ENCODE measurements around the gene S100A5. TPM values are rescaled to one million over a fixed set of nuclear protein-coding genes. Genes with fewer than 3 reads are reported as not detected.
A peak's percentile ranks its signal among the peaks of the same experiment; 100 is the strongest.

The S100A5 gene
- total RNA-seq, 1 donor from 2014 or later = 2.9 TPM

DNA sequence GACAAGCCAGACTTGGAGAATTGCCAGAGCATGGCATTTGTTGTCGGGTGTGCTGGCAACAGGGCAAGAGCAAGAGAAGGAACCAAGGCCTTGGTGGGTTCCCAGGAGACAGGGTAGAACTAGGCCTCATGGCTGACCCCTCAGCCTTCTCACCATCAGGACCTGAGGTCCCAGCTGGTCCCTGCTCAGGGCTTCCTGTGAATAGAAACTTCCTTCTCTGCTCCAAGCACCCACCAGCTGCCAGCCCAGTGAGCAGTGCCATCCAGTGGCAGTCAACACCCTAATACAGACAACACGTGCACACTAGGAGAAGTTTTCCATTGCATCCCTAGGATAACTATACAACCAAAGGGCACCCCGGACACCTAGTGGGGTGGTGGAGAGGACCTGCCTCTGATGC is 27.7 kb downstream of the S100A5 start:
- DNase-seq (ENCODE audit: low read depth) = peak; percentile 47

DNA sequence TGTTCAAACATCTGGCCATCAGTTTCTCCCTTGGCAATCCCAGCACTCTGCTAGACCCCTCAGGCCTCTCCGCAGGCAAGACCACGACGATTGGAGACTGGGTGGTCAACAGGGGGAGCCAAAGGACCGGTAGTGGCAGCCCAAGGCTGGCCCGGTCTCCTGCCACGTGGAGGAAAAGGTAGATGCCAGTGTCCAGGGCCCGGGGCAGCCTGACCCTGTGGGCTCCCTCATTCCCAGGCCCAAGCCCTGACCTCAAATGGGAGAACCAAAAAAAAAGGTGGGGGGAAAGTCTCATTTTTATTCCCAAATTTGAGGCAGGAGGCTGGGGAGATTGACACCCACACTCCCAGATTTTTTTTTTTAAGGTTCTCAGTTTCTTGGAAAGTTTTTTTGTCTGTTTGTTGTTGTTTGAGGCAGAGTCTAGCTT is 29.7 kb downstream of the S100A5 start:
- peak; percentile 82 for DNase-seq (ENCODE audit: low read depth)

DNA sequence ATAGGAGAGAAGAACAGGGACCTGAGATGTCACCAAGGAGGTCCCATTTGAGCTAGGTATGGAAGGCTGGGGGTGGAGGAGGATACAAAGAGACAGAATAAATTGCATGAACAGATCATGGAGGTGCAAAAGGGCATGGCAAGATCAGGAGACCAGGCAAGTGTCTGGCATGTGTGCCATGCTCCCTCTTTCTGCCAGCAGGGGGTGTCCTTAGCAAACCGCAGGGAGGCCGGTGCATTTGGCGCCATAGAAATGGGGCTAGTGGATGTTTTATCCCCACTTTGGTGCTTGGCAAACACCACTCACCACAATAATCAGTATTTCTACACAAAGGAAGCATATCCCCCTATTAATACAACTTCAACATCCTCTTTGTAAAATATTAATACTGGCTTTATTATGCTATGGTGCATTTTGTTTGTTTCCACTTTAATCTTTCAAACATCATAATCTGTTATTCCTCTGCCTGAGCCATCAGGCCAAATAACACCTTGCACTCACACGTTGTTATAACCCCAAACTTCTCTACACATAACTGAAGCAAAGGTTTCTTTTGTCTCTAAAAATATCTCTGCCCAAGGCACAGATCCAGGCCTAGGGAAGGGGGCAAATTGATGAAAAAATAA is 30.9 kb downstream of the S100A5 start:
- DNase-seq (ENCODE audit: low read depth) = peak; percentile 49

DNA sequence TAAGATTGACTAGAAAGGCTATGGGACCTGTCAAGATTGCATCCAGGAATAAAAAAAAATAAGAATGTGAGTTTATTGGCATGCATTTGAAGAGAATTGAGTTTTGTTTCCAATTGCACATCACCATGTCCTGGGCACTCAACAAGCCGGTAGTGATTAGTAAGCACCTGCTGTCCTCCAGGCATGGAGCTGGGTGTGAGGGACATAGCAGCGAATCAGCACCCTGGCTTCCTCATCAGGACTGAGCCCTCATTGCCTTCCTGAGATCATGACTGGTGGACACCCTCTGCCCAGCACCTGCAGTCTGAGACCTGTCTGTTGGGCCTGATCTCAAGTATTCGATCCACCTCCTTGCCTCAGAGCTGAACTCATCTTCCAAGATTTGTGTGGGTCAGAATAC is 31.7 kb downstream of the S100A5 start:
- DNase-seq (ENCODE audit: low read depth) = no peak

DNA sequence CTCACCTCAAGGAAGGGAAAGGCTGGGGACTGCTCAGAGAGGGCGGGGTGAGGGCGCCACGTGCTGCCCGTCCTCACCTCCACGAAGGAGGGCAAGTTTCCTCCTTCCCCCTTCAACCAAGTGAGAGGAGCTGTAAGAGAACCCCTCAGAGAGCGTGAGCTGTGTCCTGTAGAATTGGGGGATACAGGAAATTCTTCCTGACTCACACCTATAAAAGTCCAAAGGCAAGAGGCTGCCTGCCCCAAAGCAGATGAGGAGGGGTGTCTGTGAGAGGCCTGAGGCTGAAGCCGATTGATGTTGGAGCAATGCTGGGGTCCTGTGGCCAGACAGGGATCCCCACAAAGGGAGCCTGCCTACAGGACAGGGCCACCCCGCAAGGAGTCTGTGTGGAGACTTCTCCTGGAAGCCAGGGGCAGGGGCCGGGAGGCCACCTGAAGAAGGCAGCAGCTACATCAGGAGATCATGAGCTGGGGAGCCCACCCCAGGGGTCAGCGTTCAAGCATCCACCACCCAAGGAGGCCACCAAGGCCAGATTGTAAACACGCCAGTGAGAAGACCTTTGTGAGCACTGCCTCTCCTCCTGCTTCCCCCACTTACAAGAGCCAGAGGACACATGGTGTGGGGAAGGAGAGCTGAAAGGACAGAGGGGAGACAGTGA is 32.7 kb downstream of the S100A5 start:
- no peak for DNase-seq (ENCODE audit: low read depth)

DNA sequence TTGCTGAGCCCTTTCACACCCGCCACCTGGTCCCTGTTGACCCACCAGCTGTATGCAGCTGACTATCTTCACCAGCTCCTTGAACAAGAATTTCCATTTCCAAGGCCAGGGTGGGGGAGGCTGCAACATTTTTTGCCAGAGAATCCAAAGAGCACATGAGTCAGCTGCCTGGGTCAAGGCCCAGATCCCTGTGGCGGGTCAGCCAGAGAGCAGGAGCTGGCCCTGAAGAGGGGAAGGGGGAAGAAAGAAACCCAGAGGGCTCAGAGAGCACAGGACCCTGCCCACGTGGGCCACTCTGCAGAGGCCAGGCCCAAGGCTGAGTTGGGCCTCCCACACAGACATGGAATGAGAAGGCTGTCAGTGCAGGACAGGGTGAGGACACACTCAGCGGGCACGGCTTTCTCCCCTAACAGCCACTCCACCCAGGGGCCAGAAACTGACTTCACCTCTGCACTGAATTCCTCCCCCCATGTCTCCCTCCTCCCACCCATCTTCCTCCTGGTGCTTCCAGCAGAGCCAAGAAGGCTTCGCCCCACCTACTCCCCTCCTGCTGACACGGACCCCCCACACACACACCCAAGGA is 33.8 kb downstream of the S100A5 start:
- peak; percentile 91 for DNase-seq (ENCODE audit: low read depth)

DNA sequence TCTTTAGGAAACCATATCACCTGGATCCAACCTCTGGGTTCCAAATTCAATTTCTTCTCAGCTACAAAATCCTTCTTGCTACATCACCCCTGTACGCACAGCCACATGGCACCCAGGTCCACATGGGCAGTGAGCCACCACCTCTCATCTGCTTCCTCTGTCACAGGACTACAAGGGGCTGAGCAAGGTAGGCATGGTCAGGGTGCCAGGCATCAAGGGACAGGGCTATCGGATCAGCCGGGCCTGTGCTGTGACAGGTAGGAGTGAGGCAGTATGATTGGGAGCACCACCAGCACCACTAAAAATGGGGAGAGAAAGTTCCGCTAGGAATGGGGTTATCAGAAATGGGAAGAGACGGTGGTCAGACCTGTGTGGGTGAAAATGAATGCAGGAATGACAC is 34.3 kb downstream of the S100A5 start:
- DNase-seq (ENCODE audit: low read depth) = no peak

DNA sequence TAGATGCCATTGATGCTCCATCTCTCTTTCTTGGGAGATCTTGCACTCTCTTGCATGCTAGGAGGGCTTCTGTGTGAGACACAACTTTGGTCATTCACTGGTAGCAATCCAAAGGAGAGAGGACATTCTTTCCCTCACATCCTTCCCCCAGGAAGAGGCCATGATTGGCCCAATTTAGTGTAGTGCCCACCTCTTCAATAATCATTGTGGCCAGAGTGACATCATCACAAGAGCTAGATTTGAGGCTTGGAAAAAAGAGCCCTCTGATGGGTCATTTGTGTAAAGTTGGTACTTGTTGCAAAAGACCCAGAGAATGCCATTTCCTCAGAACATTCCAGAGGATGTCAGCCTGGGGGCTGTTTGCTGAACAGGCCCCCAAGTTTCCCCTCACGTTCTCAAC is 35.2 kb downstream of the S100A5 start:
- DNase-seq (ENCODE audit: low read depth) = no peak

DNA sequence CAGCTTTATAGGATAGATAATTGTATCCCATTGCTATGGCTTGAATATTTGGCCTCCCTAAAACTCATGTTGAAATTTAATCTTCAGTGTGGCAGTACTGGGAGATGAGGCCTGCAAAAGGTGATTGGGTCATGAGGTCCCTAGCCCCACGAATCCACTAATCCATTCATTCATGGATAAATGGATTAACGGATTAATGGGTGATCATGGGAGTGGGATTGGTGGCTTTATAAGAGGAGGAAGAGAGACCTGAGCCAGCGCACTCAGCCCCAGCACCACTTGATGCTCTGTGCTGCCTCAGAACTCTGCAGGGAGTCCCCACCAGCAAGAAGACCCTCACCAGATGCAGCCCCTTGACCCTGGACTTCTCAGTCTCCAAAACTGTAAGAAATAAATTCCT is 37.0 kb downstream of the S100A5 start:
- DNase-seq (ENCODE audit: low read depth) = no peak

DNA sequence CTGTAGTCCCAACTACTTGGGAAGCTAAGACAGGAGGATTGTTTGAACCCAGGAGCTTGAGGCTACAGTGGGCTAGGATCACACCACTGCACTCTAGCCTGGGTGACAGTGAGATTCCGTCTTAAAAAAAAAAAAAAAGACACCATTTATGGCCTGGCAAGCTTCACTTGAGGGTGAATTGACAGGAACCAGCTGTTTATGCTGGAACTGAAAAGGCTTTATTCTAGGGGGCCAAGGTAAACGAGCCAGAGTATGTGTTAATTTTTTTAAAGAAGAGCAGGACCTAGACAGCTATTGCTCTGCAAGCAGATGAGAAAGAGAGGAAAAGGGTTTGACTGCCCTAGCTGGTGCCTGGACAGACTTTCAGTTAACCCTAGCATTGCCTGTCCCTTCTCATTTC is 42.0 kb downstream of the S100A5 start:
- DNase-seq (ENCODE audit: low read depth) = no peak

DNA sequence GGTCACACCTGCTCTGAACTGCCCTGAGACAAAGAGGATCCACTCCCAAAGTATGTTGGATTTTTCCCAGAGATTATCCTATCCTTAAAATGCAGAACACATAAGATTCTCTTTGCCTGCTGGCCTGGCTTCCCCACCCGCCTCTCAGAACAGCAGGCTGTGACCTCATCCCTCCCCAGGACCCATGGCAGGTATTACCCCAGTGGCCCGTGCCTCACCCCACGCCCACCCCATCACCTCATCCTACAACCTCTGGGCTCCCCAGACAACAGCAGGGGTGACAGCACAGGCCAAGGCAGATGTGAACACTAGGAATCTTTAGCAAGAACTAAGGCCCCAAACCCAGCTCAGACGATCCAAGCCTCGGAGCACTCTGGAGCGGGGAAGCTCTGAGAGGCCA is 45.2 kb downstream of the S100A5 start:
- DNase-seq (ENCODE audit: low read depth) = no peak

DNA sequence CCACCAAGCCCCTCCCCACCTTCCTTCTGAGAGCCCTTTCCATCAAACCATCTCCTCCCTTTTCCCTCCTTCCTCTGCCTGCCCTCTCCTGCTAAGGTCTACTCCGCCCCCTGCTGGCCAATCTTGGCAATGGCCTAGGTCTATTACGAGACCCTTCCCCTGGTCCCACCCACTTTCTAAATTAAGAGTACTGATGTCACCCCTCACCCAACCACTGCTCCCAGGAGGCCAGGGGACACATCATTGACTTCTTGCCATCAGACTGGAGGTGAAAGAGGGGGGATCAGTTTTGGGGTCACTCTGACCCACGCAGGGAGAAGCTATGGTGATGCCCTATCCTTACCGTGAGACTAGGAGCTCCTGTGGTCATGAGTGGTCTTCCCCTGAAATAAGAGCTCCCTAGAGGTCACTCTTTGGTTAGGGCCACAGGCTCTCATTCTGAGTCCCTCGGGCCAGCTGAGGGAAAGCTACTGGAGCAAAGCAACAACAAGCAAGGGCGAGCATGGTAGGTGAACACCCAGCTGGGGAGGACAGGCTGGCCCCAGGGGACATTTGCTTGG is 45.7 kb downstream of the S100A5 start:
- DNase-seq (ENCODE audit: low read depth) = peak; percentile 82

DNA sequence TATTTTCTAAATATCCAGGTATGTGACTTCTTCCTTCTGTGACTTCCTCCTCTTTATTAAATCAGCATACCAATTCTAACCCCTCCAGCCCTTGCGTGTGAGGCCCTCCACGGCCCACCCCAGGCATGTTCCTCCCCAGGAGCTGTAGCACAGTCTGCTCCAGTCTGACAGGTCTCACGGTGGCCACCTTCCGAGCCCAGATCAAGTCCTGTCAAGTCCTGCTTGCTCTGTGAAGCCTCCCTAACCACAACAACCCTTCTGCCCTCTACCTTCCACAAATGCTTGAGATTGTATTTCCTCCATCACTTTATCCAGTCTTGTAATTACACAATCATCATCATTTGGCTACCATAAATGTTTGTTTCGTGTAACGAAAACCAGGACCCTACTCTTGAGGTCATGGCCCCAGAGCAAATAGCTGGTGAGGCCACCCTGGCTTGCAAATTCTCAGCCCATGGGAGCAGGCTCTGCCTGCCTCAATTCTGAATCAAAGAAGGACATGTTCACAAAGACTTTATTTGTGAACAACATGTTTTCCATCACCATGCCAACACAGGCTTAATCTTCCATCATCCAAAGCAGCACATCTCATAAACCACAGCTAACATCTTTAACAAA is 47.3 kb downstream of the S100A5 start:
- DNase-seq (ENCODE audit: low read depth) = no peak

DNA sequence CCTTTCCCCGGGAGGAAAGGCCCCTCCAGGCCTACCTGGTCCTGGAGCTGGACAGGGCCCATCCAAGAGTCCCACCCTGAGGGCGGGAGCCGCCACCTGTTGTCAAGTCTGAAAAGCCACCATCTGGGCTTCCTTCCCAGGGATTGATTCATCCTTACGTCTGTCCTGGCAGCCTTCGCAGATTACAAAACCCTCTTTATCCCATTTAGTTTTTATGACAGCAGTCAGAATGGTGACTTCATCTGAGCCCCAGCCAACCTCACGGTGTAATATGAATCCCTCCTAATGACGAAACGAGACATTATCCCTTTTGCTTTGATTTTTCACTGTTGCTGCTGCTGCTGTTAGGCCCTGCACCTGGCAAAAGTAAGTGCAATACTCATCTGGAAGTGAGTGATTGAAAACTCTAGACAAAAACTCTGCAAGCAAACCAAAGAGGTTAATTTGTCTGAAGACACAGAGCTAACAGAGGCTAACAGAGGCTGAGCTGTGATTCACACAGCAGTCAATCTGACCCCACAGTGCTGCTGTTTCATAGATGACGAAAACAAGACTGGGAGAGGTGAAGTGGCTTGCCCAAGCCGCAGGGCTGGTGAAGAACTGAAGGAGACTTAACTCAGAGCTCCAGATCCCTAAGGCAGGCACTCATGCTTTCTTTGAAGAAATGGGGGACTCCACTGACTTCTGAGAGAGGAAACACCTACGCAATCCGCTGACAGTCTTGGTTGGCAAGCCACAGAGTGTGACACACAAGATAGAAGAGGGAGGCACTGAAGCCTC is 50.3 kb downstream of the S100A5 start:
- DNase-seq (ENCODE audit: low read depth) = peak; percentile 94

DNA sequence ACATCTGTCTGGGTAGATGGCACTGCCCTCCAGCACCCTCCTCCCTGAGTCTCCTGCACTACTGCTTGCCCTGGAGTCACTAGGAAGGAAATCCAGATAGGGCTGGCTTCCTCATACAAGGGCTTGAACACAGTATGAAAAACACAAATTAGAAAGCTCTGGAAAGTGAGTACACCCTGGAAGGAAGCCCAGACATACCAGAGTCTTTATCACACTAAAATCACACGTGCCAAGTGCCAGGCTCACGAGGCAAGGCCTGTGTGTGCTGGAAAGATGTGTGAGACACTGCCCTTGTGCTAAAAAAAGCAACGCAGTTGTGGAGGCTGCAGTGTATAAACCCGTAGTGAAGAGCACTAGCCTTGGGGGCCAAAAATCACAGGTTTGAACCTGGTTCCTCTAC is 52.0 kb downstream of the S100A5 start:
- DNase-seq (ENCODE audit: low read depth) = peak; percentile 68

DNA sequence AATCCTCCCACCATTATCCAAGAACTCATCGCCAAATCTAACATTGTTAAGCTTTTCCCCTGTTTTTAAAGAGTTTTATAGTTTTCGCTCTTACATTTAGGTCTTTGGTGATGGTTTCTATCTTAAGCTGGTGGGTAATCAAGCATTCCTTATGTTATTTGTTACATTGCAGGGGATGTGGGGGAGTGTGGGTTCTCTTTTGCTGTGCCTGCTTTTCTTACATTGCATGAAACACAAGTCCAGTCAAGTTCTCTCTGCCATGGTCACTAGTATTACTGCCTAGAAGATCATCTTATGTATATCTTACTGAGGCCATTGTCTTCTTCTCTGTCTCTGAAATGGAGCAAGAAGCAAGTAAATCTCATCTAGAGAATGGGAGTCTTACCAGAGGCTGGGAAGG is 53.0 kb downstream of the S100A5 start:
- DNase-seq (ENCODE audit: low read depth) = no peak

Other genes starting within 250 kb of the S100A5 start
- gene PGLYRP3, start 228.0 kb downstream of the S100A5 start, total RNA-seq = not detected in 2 replicates
- not detected in 2 replicates for gene PGLYRP4, start 192.1 kb downstream of the S100A5 start, total RNA-seq
- gene S100A9, start 183.1 kb downstream of the S100A5 start, total RNA-seq = not detected in 2 replicates
- gene S100A12, start 165.3 kb downstream of the S100A5 start, total RNA-seq = not detected in 2 replicates
- not detected in 2 replicates for gene S100A8, start 149.9 kb downstream of the S100A5 start, total RNA-seq
- gene S100A7A, start 124.4 kb downstream of the S100A5 start, total RNA-seq = not detected in 2 replicates
- gene S100A7, start 80.3 kb downstream of the S100A5 start, total RNA-seq = not detected in 2 replicates
- 423 and 449 TPM in 2 replicates for gene S100A6, start 4.9 kb downstream of the S100A5 start, total RNA-seq
- 757 and 902 TPM in 2 replicates for gene S100A4, start 4.9 kb upstream of the S100A5 start, total RNA-seq
- 7.8 and 10.8 TPM in 2 replicates for gene S100A3, start 8.3 kb upstream of the S100A5 start, total RNA-seq
- 6.4 and 7.1 TPM in 2 replicates for gene S100A2, start 24.9 kb upstream of the S100A5 start, total RNA-seq
- gene S100A16, start 72.2 kb upstream of the S100A5 start, total RNA-seq = 591 and 800 TPM in 2 replicates
- not detected in 2 replicates for gene S100A14, start 75.4 kb upstream of the S100A5 start, total RNA-seq
- 237 and 291 TPM in 2 replicates for gene S100A13, start 86.6 kb upstream of the S100A5 start, total RNA-seq
- 0.52 and 3.3 TPM in 2 replicates for gene S100A1, start 87.5 kb upstream of the S100A5 start, total RNA-seq
- gene CHTOP, start 93.1 kb upstream of the S100A5 start, total RNA-seq = 59.2 and 71.6 TPM in 2 replicates
- gene SNAPIN, start 117.8 kb upstream of the S100A5 start, total RNA-seq = 68.3 and 75.1 TPM in 2 replicates
- gene ILF2, start 130.1 kb upstream of the S100A5 start, total RNA-seq = 180 and 189 TPM in 2 replicates
- not detected in 2 replicates for gene NPR1, start 137.8 kb upstream of the S100A5 start, total RNA-seq
- 24.0 and 27.7 TPM in 2 replicates for gene INTS3, start 187.1 kb upstream of the S100A5 start, total RNA-seq
- gene SLC27A3, start 234.5 kb upstream of the S100A5 start, total RNA-seq = 0.29 and 0.42 TPM in 2 replicates

All from myocyte (in vitro differentiated cells).